Effector CD4-positive, alpha-beta T cell (primary cell): ENCODE measurements around the gene ERC2.

Experiments
- DNase-seq: peaks from one replicate; pipeline ENCODE4 v3.0.0-alpha.2; 2020

The ERC2 gene

DNA sequence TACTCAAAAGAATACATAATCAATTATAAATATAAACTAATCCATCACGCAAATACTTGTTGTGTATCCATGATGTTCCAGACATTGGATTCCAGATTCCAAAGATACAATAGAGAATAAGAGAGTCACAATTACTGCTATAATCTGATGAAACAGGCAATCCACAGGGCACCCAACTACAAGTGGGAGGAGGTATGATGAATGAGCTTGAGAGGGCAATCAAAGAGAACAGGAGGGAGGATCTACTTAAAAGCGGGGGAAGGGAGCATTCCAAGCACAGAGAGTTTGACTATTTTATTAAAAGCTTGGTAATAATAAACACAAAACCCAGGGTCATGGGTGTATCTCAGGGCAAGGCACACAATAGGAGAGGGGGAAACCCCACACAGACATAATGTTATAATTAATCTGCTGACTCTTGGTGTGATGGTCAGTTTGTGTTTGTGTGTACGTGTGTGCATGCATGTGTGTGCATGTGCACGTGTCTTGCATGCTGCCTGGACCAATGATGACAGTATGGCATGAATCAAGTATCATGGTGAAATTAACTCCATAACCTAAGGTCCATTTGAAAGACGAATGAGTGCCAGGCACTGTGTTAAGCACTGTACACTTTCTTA, 655.8 kb downstream of the ERC2 start:
- no peak for DNase-seq

DNA sequence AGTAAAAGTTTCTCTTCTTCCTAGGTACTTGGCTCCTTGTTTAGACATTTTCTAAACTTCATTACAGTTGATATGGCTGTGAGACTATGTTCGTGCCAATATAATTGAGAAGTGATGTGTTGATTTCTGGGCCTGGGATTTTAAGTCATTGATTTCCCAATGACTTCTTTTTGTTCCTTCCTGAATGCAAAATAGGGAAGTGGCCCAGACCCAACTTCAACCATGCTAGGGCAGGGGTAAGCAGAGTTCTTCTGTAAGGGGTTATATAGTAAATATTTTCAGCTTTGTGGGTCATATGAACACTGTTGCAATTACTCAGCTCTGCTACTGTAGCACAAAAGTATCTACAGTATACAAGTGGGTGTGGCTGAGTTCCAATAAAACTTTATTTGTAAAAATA, 661.1 kb downstream of the ERC2 start:
- DNase-seq: no peak

DNA sequence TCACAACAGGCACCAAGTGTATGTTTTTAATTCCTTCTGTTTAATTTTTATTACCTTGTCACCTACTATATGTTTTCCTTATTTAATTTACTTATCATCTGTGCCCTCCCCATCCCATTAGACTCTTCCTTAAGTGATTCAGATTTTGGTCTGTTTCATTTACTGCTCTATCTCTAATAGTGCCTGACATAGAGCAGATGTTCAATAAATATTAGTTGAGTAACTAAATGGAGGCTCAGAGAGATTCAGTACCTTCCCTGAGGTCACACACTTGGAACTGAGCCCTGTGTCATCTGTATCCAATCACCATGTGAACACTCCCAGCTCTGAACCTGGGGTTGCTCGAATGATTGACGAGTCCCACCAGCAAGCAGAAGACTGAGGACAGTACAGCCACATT, 663.1 kb downstream of the ERC2 start:
- no peak for DNase-seq

DNA sequence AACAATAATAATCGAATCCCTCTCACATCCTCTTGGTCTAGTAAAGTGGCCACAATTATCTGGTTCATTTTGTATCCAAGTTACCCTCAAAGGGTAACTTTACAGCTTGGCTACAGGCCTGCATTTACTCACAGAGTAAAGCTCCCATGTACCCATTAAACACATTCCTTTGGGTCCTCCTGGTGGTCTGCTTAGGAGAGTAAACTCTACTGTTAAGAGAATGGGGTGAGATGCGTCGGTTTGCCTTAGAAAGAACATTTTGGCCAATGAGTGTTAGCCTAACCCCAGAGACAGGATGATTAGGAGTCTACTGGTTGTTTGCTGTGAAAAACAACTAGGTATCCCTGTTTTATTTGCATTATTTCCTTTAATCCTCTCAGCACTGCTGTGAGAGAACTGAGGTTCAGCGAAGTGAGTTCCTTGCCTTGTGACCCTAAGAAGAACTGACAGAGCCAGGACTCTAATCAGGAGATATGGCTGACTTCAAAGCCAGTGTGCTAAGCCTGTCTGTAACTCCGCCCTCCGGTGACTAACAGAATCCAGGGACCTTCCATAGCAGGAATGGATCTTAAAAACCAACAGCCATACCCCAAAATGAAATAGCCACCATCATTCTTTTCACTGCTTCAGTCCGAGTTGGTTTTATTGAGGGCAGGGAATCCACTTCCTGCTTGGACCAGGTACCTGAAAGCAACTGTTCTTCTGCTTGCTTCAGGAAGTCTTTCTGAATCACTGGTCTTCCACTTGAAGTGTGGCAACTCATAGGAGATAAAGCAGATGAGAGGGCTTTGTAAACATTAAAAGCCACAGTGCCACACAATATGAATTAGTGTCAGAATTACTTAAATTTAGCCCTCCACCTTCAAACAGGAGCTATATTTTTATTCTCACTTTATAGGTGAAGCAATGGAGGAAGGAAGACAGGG, 663.8 kb downstream of the ERC2 start:
- no peak for DNase-seq

DNA sequence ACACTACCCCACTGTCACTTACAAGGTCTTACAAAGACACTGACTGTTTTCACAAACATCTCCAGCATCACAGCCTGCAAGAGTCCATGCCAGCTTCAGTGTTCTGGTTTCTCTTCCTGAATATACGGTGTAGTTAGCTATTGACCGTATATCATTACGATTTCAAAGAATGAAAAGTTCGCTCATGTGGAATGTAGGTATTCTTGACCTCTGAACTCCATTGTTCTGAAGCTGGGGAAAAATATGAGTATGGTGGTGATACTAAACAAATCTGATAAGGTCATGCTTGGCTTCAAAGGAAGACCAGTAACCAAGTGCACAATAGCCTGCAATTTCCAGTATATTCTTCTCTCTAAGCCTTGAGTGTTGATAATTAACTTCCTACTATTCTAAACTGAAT, 665.5 kb downstream of the ERC2 start:
- DNase-seq: no peak

DNA sequence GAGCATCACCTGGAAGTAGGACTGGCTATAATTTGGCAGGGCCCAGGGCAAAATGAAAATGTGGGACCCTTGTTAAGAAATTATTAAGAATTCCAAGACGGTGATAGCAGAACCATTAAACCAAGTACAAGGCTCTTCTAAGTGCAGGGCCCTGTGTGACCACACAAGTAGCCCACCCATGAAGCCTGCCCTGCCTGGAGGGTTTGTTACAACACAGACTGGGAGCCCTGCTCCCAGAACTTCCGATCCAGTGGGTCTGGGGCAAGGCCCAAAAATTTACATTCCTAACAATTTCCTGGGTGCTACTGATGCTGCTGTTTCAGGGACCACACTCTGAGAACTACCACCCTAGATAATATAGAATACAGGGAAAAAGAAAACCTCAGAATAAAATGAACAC, 666.6 kb downstream of the ERC2 start:
- no peak for DNase-seq

DNA sequence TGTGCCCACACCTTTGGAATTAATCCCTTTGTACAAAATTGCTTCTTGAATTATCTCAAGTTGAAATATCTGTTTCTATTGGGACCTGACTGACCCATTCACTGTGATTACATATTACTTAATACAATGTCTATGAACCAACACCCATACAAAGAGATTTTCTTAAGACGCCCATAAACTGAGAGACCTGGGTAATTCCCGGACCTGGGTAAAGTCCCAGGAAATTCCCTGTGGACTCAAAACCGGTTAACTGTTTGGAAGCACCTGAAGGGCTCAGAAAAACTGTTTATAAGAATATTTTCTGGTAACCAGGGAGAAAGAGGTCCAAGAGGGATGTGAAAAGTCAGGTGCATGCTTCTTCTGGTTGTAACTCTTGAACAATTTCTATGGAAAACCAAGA, 667.2 kb downstream of the ERC2 start:
- DNase-seq: no peak

DNA sequence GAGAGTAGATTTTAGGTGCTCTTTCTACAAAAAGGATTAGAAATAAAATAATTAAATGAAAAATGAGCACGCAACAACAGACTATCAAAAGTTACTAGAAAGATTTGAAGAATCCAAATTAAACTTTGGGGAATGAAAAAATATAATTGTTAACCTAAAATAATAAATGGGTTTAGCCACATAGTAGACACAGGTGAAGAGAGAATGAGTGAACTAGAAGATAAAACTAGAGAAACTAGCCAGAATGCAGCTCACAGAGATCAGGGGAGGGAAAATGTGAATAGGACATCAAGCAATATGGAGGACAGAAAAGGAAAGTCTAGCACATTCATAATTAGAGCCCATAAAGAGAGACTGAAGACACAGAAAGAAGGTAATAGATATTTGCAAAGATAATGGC, 670.5 kb downstream of the ERC2 start:
- DNase-seq: no peak

DNA sequence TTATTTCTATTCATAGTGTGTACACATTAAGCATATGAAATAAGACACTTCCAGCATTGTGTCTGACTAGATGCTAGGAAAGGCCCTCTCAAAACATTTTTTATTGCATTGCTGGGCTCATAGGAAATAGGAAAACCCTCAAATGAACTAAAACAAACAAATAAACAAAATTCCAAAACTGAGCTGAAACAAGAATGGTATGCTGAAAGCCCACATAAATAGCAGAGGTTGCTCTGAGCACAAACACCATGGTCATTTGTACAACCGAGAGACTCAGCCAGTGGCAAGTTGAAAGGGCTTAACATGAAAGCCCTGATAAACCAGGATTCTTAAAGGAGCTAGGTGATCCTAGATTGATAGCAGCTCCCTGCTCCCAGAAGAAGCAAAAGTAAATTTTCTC, 671.2 kb downstream of the ERC2 start:
- DNase-seq: no peak

DNA sequence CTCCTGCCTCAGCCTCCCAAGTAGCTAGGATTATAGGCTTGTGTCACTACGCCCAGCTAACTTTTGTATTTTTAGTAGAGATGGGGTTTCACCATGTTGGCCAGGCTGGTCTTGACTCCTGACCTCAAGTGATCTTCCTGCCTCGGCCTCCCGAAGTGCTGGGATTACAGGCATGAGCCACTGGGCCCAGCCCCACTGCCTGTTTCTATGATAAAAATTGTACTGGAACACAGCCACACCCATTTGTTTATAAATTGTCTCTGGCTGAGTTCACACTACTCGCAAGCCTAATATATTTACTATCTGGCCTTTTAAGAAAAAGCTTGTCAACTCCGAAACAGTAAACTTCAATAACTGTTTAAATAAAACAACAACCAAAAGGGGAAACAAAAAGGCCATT, 671.7 kb downstream of the ERC2 start:
- DNase-seq: no peak

DNA sequence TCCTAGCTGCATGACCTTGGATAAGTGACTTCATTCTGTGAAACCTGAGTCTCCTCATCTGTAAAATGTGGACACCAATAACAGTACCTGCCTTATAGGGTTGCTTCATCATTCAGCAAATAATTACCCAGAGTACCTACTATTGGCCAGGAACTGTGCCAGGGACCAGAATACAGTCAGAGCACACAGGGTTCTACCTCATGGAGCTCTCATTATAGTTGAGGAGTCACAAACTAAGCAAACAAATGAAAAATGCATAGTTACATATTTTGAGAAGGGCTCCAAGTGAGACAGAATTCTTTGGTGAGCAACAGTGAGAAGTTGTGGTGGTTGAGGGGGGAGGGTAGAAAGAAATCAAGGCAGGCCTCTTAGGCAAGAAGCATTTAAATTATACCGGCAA, 672.5 kb downstream of the ERC2 start:
- no peak for DNase-seq

DNA sequence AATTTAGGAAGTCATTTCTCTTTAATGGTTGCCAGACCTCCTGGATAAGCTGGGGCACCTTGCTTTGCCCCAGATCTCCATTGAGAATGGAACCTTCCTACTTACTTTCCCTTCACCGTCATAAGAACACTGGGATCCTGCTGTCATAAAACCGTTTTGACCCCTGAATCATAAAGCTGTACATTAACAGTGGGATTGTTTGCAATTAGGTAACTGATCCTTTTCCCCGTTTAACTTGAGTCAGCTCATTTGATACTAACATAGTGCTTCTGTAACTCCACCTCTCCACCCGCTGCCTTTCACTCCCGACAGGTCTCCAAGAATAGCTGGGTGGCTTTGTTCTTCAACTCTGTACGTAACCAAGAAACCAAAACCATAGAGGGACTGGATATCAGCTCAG, 673.0 kb downstream of the ERC2 start:
- DNase-seq: no peak

DNA sequence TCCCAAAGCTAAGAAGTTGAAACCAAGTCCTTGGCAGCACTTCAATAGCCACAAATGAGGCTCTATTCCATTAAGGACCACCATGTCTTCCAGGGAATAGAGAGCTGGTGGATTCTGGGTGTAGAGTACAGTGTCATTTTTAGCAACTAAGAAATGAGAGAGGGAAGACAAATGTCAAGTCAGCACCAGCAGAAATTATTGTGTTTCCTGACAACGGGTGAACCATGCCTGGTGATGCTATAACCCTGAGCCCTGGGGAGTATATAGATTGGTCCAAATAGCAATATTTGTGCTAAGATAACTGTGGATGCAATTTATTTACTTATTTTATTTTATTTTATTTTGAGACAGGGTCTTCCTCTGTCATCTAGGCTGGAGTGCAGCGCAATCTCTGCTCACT, 675.5 kb downstream of the ERC2 start:
- no peak for DNase-seq

DNA sequence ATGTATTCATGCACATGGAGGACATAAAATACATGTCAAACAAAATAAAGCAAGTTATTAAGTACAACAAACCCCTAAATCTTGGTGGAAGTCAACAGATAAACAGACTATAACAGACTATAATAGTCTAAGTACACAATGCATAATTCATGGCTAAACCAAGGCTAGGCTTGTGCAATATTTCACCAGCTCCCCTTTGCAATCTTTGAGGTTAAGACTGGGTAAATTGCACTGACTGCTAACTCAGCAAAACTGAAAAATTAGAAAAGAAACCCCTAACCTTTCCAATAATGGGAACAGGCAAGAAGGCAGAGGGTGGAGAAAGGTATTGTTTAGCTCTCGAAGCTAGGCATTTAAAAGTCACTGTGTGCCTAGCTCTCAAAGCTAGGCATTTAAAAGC, 676.3 kb downstream of the ERC2 start:
- DNase-seq: no peak

DNA sequence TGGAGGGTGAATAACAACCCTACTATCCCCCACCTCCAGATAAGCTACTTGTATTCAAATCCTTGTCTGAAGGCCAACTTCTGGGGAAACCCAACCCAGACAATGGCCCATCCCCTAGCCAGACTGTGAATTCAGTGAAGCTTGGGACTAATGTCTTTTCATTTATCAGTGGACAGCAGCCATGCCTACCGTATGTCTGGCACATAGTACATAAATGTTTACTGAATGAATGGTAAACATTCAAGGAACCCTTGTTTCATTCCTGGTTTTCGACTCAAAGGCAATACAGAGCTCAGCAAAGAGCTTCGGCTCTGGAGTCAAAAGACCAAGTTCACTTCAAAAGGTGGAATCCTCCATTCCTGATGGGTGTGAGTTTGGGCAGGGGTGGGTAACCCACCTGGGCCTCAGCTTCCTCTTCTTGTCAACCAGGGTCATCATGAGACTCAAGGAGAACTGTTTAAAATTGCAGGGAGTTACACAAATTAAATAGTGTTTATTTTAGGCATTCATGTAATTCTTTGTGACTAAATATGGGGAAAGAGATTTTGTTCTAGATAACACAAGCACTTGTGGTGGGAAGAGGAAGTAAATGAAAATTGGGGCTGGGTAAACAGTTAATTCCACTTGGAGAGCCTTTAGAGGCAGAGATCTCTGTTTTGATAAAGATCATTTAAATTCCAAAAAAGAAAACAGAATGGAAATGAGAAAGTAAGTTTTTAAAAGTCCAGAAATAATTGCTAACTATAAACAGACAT, 677.5 kb downstream of the ERC2 start:
- DNase-seq: no peak

DNA sequence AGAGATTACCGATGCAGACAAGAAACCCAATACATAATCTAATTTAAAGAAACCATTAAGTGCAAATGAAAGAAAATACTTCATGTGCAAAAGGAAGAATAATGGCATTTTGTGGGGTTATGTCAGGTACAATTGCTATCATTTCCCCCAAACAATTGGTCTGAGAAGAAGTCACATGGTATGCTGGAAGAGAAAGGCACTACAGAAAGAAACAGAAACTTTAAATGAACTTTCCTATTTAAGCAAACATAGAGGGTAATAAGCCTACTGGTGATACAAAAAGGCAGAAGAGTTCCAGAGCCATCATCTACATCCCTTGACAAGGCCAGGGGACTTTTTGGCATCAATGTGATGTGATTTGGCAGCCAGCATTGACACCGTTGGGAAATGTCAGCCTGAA, 678.8 kb downstream of the ERC2 start:
- no peak for DNase-seq

DNA sequence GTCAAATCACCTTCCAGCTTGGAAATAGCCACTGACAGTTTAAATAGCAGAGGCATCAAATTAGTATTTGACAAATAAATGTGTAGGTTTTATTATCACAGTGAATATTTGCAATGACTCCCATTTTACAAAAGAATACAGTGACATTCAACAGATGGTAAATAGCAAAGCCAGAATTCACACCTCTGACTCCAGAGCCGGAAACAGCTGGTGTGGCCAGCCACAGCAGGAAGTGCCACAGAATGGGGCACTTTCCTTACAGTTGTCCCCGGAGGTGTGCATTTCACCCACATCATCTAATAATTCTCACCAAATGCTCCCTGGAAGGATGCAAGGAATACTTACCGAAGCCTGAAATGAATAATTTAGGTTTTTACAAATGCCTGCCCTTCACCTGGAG, 685.5 kb downstream of the ERC2 start:
- DNase-seq: no peak

DNA sequence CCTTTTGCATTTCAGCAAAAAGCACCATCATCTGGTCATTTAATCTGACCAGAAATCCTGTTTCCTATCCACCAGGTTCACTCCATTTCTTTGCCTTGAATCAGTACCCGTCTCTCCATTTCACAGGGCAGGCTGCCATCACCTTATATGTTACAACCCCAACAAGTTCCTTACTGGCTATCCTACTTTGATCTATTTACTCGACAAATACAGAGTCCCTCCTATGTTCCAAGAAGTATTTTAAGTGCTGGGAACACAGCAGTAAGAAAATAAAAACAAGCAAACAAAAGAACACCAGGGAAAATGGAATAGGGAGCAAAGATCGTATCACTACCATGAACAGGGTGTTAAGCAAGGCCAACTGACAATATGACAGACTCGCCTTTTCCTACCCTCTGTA, 685.9 kb downstream of the ERC2 start:
- no peak for DNase-seq

DNA sequence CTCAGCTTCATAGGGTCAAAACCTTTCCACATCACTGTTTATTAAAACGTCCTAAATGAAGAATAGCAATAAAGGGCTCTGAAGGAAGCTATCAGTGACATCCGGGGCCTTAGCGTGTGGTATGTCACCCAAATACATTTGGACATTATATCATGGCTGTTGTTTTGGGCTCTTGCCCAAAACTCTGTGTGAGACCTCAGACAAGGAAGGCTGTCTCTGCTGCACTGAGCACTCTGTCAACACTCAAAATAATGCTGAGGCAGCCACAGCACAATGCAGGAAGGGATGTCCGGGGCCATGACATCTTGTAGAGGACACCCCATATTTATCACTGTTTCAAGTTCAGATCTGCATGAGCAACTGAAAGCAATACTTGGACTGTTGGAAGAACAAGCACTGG, 687.4 kb downstream of the ERC2 start:
- no peak for DNase-seq

DNA sequence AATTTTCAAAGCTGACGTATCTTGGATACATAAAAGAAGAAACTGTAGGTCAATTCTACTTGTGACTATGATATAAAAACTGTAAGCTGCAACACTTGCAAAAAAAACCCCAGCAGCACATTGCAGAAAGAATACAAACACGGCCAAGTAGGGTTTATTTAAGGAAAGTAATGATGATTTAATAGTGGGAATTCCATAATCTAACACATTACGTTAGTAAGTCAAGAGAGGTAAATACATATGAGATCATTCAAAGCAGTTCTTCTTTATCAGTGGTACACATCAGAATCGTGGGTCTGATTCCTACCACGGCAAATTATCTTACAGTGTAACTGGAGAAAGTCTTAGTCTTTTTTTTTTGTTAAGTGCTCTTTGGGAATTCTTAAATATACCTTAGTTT, 688.7 kb downstream of the ERC2 start:
- DNase-seq: no peak

DNA sequence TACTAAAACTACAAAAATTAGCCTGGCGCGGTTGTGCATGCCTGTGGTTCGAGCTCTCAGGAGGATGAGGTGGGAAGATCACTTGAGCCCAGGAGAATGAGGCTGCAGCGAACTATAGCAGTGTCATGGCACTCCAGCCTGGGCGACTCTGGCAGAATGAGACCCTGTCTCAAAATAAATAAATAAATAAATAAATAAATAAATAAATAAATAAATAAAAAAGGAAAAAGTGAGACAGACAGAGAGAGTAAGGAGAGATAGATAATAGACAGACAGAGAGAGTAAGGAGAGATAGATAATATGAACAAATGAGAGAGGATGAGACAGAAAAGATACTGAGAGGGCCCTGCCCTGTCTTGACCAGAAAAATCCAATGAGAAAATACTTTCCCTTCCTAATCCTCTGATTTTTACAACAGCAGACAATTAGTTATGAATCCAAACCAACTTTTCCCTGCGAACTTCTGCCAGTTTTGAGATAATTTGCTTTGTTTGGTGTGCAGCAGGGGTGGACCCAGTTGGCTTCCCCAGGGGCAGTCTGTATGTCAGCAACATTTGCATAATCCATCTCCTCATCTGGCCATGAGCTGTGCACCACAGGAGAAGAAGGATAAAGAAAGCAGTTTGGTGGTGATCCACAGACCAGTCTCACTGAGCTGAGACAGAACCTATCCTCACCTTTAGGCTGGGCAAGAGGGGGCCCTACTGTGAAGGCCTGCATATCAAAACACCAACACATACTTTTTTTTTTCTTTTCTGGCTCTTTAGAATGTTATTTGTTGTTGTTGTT, 692.7 kb downstream of the ERC2 start:
- no peak for DNase-seq

DNA sequence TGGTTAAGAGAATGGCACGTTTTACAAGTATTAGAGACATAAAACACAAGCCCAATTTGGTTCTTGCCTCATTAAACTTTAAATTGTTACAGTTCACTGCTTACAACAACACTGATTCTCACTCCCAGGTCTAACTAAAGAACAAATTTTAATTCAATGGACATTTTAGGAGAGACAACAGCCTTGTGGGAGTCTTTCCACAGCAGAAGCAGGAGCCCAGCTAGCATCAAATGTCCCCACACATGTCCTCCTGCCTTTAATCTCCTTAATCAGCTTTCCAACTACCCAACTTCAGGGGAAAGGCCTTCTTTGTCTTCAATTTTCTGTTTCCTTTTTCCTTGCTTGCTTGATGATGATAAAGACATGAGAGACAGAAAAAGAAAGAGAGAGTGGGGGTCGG, 693.4 kb downstream of the ERC2 start:
- no peak for DNase-seq

DNA sequence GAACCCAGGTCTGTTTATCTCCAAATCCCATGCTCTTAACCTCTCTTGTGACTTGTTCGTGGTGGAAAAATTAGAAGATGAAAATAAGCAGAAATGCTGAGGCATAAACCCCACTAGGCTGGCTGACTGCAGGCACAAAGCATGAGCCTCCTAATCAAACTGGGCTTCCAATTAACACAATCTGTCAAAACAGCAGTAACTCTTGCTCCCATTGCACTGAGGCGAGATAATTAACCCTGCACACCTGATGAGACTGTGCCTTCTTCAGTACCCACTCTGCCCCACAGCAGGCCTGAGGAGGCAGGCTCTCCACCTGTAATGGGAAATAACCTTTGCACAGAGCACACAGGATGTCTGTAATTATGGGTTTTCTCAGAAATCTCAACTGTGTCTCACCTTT, 696.8 kb downstream of the ERC2 start:
- no peak for DNase-seq
